Ovary (tissue), 9 donors: ENCODE data around the gene ZFP92. TPM values are rescaled to one million over a fixed set of nuclear protein-coding genes. Genes with fewer than 3 reads are reported as not detected.

ENCODE experiments used
- DNase-seq, 5 donors: peaks; one replicate each; pipeline ENCODE4 v3.0.0-alpha.2; 2019 to 2020
- H3K27ac ChIP-seq, 2 donors: fragments of 200-600 bp; one replicate each; pipeline versions ENCODE4 v1.5.1 to v1.8.0; 2019 to 2022
- H3K27me3 ChIP-seq: fragments of 200-600 bp; one replicate; pipeline ENCODE4 v1.8.0; 2022
- H3K36me3 ChIP-seq: fragments of 200-600 bp; sonication (generic); one replicate; pipeline ENCODE4 v1.5.1; 2019
- H3K4me1 ChIP-seq: one replicate; pipeline ENCODE4 v1.8.1; 2013; ENCODE audit warnings: mild to moderate bottlenecking, moderate library complexity; ENCODE audit not compliant: insufficient read depth
- H3K4me3 ChIP-seq: fragments of 200-600 bp; sonication (generic); one replicate; pipeline ENCODE4 v1.5.1; 2017
- H3K9me3 ChIP-seq, 2 donors: fragments of 200-600 bp in 1 of 2; sonication (generic) in 1 of 2; one replicate each; pipeline versions ENCODE4 v1.5.1 to v1.8.1; 2013 to 2019; ENCODE audit warnings: mild to moderate bottlenecking in 1 of 2, moderate library complexity in 1 of 2
- CTCF ChIP-seq, 3 donors: fragments of 450-650 bp in 2 of 3; fragments of 200-600 bp in 1 of 3; IDR thresholded peaks; one replicate each; pipeline versions ENCODE4 v1.5.1 to v1.8.0; 2016 to 2022; ENCODE audit warnings: antibody characterized with exemption in 3 of 3, mild to moderate bottlenecking in 1 of 3
- EP300 ChIP-seq: sonication (generic); formaldehyde crosslinking; IDR thresholded peaks from one replicate; pipeline ENCODE4 v1.6.1; 2017; ENCODE audit warnings: antibody characterized with exemption
- POLR2A ChIP-seq: fragments of 450-650 bp; IDR thresholded peaks from one replicate; pipeline ENCODE4 v1.6.1; 2017; ENCODE audit warnings: antibody characterized with exemption, mild to moderate bottlenecking, moderate library complexity
- WGBS, 3 donors: extraction: QIAGEN DNeasy Blood & Tissue Kit in 1 of 3; methylation state at CpG; one replicate each; pipeline versions ENCODE4 v1.1.5 to v1.1.7; 2013 to 2017; 5-methylcytosine and 5-hydroxymethylcytosine counted together
- intact Hi-C, 4 donors: fragments of 100-400 bp; cut with DNase I; formaldehyde crosslinking; loops; one replicate each; pipeline versions ENCODE4 v1.11.0 to v1.15.1; 2022 to 2023
- polyA plus RNA-seq, 2 donors: library from polyadenylated mRNA; stranded (reverse); fragments of 200-250 nt in 1 of 2; fragments of 350-450 nt in 1 of 2; fragmentation: Illumina TruSeq in 1 of 2; extraction: RNeasy Lipid Tissue Mini Kit (QIAGEN cat#74804) in 1 of 2; gene quantifications; one replicate each; pipeline ENCODE4 v1.2.3, GENCODE V29; 2013 to 2014
- total RNA-seq, 7 donors: library from RNA; depleted of rRNA in 2 of 7; stranded (reverse); fragments of >200 nt in 2 of 7; fragmentation: NEBNext Ultra II Directional in 3 of 7; extraction: Animal tissue kit (Norgen Biotek cat#: 25700) in 3 of 7; gene quantifications; one replicate each; pipeline versions ENCODE4 v1.1.0 to v1.2.4, GENCODE V29; 2016 to 2023
- donor health status: DM: no; HTN: no; CAD: no; lungs with moderate emphysema.
- donor health status: DM: no; HTN: no; CAD: no.
- donor health status: Bipolar disorder and iron deficiency.
- donor health status: DM: yes; HTN: yes; CAD: no.
- donor health status: DM: no; HTN: no; CAD: no.
- donor health status: DM: yes; HTN: yes; CAD: no.

Gene ZFP92
- total and polyA plus RNA-seq, 9 donors, result 2.7 to 9.4 (median 3.9) TPM

GRCh38 chrX:153430796-153431195, 19.5 kb downstream of the ZFP92 start:
- intact Hi-C loops, result loop anchor here in 1 of 4 donors (10.0 kb wide), 1 partner anchor 396 kb away; no protein-coding TSS in a partner anchor
- DNase-seq, result no peak
- H3K4me3 ChIP-seq, result no peak overlapping the region
- no peak overlapping the region for H3K27ac ChIP-seq
- TF ChIP-seq POLR2A (no peak), CTCF (IDR thresholded peaks at IDR 0.05) (no peak), EP300 (no peak)
- no peaks in the 10 kb centered on the region for H3K9me3 ChIP-seq
- no peaks in the 10 kb centered on the region for H3K27me3 ChIP-seq
- H3K36me3 ChIP-seq, result no peaks in the 10 kb centered on the region
- no peaks in the 10 kb centered on the region for H3K4me1 ChIP-seq
- WGBS, 3 donors, result 75 to 85% (median 81%) methylated on average over 6 of the region's 6 CpGs

- no peak overlapping the region for H3K4me3 ChIP-seq
- TF ChIP-seq CTCF (IDR thresholded peaks at IDR 0.05), result no peak
- no peak for TF ChIP-seq POLR2A
- no peak for TF ChIP-seq EP300
- WGBS, 3 donors, result 67 to 77% (median 73%) methylated on average over 12 of the region's 12 CpGs
- no peak overlapping the region for H3K27ac ChIP-seq
- no peaks in the 10 kb centered on the region for H3K36me3 ChIP-seq
- no peaks in the 10 kb centered on the region for H3K4me1 ChIP-seq
- intact Hi-C loops, result loop anchor here in 1 of 4 donors (10.0 kb wide), 1 partner anchor 398 kb away; no protein-coding TSS in a partner anchor
- H3K27me3 ChIP-seq, result no peaks in the 10 kb centered on the region
- DNase-seq, result no peak
- no peaks in the 10 kb centered on the region for H3K9me3 ChIP-seq
Observed at GRCh38 chrX:153433161-153433680, 21.9 kb downstream of the ZFP92 start.

- Histone ChIP-seq H3K27me3 (no peaks in the 10 kb centered on the region), H3K4me3 (no peak overlapping the region), H3K9me3 (no peaks in the 10 kb centered on the region), H3K36me3 (no peaks in the 10 kb centered on the region), H3K4me1 (no peaks in the 10 kb centered on the region), H3K27ac (no peak overlapping the region)
- WGBS, 3 donors, result 85 to 93% (median 91%) methylated on average over 17 of the region's 17 CpGs
- no peak for DNase-seq
- no peak for TF ChIP-seq CTCF (IDR thresholded peaks at IDR 0.05)
- intact Hi-C loops, result loop anchor here in 1 of 4 donors (10.0 kb wide), 1 partner anchor 399 kb away; no protein-coding TSS in a partner anchor
Observed at GRCh38 chrX:153433781-153434285, 22.6 kb downstream of the ZFP92 start.

- Histone ChIP-seq H3K9me3 (no peaks in the 10 kb centered on the region), H3K36me3 (no peaks in the 10 kb centered on the region), H3K27ac (no peak overlapping the region), H3K27me3 (no peaks in the 10 kb centered on the region), H3K4me1 (no peaks in the 10 kb centered on the region), H3K4me3 (no peak overlapping the region)
- no peak for DNase-seq
- TF ChIP-seq POLR2A, result no peak
- no peak for TF ChIP-seq EP300
- no peak for TF ChIP-seq CTCF (IDR thresholded peaks at IDR 0.05)
- 81 to 84% (median 83%) methylated on average over 8 of the region's 8 CpGs for WGBS, 3 donors
- intact Hi-C loops, result loop anchor here in 1 of 4 donors (10.0 kb wide), 1 partner anchor 400 kb away; no protein-coding TSS in a partner anchor
Observed at GRCh38 chrX:153434801-153435200, 23.5 kb downstream of the ZFP92 start.
